HG03045 (cell line): ENCODE results near the gene STK39.

Experiments
- ATAC-seq: cut with Tn5 transposase; IDR thresholded peaks from one replicate; pipeline ENCODE4 v1.9.1; 2021; ENCODE audit warnings: mild to moderate bottlenecking, moderate library complexity; ENCODE audit not compliant: unreplicated experiment

STK39 gene

DNA sequence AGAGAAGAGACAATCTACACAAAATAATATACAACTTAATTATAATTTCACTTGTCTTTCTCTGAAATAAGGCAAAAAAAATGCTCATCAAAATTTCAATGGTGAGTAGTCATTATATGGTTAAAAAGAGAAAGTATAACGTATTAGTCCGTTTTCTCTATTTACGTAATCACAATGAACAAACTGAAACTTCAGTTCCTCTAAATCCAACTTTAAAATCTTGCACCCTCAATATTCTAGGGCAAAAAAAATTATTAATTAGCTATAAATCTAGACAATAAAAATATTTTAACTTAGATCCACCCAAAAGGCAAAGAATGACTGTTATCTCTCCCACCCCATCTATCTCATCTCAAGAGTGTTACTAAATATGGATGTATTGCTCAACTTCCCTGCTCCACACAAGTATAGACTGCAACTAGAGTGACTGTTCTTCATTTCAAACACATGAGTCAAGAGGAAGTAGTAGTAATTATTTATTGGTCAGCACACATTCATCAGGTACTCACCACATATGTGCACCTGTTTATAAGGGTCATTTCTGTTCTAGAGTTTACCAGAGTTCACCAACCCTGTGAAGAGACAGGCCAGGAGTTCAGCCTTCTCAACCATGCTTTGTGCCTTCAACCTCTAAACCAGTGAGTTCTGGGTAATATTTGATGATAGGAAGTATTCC lies 36.4 kb downstream of the STK39 start:
- ATAC-seq = no peak

DNA sequence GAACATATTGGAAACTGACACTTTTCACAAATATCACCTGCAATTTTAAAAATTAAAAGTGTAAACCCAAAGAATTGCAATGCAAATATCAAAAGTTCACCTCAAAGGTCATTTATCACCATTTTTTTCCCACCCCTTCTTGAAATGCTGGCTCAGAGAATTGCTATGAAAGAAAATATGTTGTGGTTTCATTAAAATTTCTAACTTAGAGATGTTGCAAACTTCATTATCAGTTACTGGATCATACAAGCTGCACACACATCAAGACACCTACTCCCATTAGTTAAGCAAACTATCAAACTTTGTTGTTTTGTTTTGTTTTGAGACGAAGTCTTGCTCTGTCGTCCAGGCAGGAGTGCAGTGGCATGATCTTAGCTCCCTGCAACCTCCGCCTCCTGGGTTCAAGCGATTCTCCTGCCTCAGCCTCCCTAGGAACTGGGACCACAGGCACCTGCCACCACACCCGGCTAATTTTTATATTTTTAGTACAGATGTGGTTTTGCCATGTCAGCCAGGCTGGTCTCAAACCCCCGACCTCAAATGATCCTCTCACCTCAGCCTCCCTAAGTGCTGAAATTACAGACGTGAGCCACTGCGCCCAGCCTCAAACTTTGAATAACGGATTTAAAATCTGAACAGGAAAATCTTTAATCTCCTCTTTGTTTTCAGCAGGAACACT lies 37.0 kb downstream of the STK39 start:
- no peak for ATAC-seq

DNA sequence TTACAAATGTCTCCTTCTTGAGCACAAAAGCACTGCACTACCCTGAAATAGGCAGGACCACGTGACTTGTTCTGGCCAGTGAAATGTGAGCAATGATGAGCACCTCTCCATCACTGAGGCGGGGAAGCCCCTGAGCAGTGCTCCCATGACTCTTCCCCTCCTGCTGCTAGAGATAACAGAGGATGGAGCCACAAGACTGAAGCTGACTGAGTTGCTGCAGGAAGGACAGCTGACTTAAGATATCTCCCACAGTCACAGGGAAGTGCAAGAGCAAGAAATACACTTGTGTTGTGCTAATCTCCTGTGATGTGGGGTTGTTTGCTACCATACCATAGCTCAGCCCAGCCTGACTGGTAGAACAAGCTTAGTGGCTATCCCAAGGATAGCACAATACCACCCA lies 38.7 kb downstream of the STK39 start:
- ATAC-seq = no peak

DNA sequence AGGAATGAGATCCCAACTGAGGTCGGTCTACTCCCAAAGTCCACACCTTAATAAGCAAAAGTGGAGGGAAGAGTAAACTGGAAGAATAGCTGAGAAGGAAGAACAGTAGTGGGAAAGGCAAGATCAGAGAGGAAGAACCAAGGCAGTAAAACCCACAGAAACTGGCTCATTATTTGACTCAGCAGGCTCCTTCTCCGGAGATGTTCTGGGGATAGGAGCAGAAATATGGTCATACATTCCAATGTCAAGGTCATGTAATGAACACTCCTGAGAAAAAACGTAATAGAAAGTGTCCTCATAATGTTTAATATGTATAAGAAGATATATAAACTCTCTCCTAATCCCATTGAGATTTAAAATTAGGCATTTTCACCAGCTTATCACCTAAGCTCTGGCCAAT lies 39.5 kb downstream of the STK39 start:
- ATAC-seq = no peak

GRCh38 chr2:168203762-168204693 lies 43.4 kb downstream of the STK39 start:
- no peak for ATAC-seq

DNA sequence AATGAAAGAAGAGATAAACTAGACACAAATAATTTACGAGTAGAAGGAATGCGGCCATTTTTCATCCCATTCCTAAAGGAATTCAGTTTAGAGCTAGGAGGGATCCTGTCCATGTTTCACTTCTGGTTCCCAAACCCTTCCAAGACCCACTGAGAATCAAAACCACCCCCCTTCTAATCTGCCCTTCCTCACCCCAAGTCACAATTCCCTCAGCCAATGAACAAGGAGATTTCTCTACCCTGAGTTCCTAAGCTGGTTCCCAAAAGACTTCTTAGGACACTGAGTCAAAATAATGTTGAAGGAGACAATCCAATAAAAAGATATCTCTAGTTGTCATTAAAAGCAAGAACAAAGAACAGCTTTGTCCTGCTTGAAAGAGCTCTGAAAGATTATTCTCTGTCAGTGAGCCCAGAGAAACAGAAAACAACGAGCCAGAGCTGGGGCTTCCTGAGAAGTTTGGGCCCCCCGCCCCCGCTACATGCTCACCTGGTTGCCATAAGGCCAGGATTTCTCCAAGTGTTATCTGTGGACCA lies 45.7 kb downstream of the STK39 start:
- no peak for ATAC-seq

DNA sequence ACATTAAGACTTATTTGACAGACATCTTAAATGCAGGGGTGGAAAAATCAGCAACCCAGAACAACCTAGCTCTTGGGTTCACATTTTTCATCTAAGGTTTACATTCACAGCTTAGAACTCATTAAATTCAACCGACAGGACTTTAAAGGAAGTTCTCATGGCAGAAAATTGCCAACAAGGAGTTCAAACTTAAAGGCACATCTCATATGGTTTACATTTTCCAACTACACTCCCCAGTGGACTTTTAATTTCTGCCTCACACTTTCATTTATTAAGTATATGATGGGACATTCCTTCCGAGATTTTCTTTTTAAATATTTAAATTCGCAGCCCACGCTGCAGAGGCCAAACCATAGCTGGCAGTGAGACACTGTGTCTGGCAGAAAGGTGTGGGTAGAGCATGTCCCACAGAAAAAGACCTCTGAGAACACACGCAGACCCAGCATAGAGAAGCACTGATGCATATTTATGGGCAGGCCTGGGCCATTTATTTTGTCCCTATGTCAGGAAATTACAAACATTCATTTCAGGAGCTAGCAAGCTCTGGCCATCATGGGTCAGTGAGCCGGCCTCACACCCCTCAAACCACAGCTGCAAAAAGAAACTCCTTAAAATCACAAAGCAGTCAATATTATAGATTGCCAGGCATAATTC lies 46.3 kb downstream of the STK39 start:
- ATAC-seq = no peak

DNA sequence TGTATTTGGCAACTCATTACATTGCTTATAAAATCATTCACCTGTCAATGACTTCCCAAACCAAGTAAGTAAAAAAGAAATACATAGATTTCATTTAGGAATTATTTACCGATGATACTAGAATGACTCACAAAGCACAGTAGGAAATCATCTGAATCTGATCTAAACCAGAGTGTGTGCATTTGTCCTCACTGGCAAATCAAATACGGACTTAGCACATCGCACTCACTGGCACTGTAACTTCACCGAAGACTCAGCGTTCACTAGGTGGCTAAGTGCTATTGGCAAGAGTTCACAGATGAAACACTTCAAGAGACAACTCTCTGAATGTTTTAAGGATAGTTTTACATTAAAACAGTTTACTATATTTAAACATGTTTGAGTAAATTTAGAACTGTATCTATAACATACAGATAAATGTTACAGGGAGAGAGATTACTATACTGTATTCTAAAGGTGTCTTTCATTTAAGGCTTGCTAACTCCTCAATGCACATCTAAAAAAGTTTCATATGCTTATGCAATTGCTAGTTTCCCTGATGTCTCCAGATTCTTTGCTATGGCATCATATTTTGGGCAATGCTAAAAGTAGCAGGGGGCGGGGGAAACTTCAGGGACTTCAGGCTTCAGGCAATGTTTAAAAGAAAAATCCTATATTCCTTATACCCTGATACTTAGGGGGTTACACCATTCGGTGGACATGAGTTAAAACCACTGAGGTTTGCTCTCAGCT lies 48.8 kb downstream of the STK39 start:
- ATAC-seq = no peak

GRCh38 chr2:168196764-168197180 lies 50.6 kb downstream of the STK39 start:
- no peak for ATAC-seq

GRCh38 chr2:168194784-168195522 lies 52.4 kb downstream of the STK39 start:
- ATAC-seq = peak; percentile 92

GRCh38 chr2:168192839-168193616 lies 54.4 kb downstream of the STK39 start:
- no peak for ATAC-seq

DNA sequence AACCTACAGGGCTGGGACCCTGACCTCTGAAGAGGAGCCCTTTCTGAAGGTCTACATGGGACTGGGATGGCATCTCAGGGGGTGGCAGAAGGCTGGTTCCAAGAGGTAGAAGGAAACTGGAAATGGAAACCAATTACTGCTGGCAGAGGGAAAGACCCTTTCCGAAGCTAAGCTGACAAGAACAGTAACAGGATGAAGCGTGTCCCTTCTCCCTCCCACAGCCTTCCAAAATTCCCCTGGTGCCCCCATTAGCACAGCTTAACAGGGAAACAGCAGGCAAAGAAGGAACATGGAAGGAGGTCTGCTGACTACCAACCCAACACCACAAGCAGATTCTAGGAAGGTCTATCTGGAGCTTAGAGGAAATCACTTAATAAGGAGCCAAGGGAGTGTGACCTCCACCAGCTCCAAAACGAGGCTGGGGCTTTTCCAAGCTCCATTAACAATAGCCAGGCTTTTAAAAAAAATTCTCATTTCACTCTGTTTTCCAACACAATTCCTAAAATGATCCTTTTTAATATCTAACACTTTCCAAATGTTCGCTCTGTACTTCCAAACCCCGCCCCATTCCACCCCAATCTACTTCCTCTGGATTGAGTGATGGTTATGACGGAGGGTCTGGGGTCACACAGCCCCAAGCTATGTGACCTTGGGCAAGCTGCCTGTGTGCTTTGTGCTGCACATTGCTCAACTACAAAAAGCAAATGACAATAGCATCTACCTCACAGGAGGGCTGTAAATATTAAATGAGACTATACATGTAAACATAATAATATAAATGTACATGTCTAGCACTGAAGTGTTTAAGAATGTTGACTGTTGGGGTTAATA lies 55.2 kb downstream of the STK39 start:
- ATAC-seq = no peak

GRCh38 chr2:168190590-168191336 lies 56.6 kb downstream of the STK39 start:
- no peak for ATAC-seq

DNA sequence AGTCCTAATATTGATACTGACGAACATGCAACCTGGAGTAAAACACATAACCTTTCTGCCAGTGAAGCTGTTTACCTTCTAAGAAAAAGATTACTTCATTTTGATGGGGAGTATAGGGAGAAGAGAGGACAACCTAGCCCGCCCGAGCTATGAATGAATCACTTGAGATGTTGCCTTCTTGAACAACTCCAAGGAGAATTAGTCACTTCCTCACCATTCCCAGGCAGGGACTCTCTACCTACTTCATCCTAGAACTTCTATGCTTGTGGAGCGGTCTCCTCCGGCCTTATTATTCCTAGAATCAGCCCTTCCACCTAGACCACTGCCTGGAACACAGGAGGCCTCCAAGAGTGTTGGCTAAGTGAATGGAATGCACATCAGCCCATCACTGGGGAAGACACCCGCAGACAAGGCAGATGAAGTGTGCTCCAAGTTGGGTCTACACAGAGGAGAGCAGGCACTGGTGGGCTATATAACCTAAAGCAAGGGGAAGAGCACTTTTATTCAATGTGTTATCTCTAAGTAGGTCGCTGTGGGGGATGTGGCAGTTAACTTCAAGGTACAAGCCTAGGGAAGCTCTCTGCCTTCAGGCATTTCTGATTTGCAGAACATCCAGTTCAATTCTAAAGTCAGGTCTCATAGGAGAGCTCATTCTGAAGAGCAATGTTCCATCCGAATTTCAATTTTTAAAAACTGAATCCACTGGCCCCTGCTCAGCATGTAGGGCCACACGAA lies 57.4 kb downstream of the STK39 start:
- no peak for ATAC-seq

DNA sequence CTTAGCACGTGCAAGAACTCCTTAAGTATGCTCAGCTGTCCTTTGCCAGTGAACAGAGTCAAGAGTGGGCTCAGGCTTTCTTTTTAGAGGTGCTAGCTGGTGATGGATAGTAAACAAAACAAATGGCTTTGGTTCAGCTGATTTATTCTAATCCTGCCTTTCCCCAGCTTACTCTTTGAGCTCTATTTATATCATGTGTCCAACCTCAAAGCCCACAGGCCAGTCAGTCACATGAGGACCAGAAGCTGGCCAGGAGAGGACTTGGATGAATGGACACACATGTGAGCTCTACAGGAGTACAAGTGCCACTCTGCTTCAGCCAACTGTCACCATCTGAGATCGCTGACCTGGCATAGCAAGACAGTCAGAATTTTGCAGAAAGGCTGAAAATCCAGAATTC lies 59.4 kb downstream of the STK39 start:
- ATAC-seq = no peak

- no peak for ATAC-seq
Measured at GRCh38 chr2:168186452-168186851, 60.9 kb downstream of the STK39 start.
